NCI-H128 (cell line): ENCODE results near the gene ADGRD1.

Experiments used
- DNase-seq: peaks from one replicate; lab custom pipeline; 2025; ENCODE audit not compliant: unreplicated experiment; lab: John Stamatoyannopoulos, UW

ADGRD1 gene

DNA sequence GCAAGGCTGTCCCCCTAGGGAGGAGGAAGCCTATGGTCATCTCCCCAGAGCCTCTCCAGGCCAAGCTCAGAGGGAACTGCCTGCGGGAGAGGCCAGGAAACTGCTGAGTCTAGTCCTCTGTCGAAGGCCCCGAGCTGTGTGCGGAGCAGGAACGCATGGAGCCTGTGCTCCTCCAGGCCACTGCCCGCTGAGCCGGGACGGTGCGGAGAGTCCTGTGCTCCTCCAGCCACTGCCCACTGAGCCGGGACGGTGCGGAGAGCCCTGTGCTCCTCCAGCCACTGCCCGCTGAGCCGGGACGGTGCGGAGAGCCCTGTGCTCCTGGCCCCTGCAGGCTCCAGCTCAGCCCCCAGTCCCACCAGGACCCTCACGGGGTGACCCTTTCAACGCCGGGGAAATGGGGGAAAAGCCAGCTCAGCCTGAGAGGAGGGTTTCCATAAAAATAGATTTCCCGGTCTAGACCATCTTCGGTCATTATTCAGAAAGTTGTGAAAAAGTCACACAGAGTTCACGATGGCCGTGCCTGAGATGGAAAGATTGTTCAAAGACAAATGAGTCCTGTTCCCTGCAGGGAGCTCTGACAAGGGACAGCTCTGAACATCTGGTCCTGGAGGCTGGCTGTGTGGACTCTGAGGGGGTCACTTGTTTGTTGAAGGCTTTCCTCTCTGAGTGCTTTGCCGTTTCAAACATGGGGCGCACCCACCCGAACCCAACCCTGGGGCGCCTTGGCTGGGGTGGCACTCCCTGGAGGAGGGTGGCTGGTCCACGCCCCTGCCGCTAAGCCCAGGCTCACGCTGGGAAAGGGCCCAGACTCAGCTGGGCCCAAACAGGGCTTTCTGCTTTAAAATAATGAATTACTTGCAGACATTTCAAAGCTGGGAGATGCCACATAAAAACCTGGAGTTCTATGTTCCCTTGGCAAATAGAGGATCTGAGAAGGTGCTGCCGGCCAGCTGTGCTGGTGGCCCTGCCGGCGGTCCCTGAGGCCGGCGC, 85.5 kb downstream of the ADGRD1 start:
- no peak for DNase-seq

DNA sequence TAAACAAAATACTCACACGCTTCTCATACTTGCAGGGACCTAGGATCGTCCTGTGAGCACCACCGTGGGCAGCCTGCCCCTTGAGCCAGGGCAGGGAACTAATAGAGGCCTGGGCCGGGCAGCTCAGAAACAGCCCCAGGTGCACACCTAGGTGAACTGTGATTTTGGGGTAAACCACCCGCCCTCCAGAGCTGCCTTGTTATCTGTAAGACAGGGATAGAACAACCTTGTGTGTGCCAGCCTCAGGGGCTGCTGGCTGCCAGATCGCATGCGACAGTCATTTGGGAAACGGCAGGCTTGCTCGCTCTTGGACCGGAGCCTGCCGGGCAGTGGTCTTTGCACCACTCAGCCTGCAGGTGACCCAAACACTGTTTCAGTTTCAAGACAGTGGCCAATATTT, 86.8 kb downstream of the ADGRD1 start:
- no peak for DNase-seq

- no peak for DNase-seq
Measured at GRCh38 chr12:131041216-131041967, 87.7 kb downstream of the ADGRD1 start.

DNA sequence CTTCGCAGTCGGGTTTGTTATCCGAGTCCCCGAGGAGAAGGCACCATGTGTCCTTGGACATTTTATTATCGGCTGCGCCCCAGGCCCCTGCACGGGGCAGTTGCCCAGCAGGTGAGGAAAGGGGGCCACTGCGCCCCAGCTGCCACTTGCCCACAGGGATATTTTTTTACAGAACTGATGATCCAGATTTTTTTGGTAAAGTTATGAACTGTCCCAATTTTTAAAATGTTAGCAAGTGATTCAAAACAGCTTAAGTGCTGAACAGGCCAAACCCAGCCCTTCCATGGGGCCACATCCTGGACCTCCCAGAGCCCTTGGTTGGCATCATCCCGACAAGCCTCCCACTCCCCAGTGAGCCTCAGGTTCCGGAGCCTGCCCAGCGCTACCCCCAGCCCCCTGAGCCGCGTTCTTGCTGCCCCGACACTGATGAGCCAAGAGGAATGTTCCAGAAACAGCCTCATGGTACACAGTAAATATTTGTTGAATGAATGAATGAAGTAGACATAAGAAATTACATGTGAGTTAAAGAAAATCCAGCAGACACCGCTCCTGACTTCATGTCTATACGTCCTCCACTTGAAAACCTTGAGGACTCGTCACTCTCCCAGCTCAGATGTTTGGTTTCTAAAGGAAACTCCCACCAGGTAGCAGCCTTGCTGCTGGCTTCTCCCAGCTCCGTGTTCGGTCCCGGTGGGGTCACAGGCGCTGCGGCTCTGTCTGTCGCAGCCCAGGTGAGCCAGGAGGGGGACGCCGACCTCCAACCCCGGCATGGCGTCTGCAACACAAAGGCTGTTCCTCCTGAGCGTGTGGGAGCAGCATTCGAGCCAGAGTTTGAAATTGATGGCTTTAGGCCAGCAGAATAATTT, 88.5 kb downstream of the ADGRD1 start:
- no peak for DNase-seq

GRCh38 chr12:131042834-131043245, 89.1 kb downstream of the ADGRD1 start:
- no peak for DNase-seq

GRCh38 chr12:131043401-131043871, 89.7 kb downstream of the ADGRD1 start:
- no peak for DNase-seq

- no peak for DNase-seq
Measured at GRCh38 chr12:131044136-131044535, 90.4 kb downstream of the ADGRD1 start.

DNA sequence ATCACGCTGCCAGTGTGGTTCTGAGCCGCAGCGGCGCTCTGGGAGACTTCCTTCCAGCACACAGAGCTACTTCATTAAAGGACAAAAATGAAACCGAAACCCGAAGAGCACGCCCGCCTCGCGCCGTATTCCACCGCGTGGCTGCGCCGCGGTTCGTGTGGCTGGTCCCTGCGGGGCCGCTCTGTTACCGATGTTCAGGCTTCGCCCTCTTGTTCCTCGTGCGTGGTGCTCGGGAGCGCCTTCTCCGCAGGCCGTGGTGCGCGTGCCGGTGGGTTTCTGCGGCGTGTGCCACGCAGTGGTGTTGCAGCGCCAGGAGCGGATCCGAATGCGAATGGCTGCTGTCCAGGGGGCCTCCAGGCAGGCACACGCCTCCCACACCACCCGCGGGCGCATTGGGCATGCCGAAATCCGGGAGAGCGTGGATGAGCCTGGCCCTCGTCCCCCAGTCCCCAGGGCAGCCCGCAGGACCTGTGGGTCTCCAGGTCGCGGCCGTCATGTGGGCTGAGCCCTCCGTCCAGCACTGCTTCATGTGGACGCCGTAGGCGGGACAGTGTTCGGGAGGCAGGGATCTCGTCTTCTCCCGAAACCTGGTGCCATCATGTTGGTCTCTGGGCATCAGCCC, 91.2 kb downstream of the ADGRD1 start:
- peak; percentile 15 for DNase-seq

DNA sequence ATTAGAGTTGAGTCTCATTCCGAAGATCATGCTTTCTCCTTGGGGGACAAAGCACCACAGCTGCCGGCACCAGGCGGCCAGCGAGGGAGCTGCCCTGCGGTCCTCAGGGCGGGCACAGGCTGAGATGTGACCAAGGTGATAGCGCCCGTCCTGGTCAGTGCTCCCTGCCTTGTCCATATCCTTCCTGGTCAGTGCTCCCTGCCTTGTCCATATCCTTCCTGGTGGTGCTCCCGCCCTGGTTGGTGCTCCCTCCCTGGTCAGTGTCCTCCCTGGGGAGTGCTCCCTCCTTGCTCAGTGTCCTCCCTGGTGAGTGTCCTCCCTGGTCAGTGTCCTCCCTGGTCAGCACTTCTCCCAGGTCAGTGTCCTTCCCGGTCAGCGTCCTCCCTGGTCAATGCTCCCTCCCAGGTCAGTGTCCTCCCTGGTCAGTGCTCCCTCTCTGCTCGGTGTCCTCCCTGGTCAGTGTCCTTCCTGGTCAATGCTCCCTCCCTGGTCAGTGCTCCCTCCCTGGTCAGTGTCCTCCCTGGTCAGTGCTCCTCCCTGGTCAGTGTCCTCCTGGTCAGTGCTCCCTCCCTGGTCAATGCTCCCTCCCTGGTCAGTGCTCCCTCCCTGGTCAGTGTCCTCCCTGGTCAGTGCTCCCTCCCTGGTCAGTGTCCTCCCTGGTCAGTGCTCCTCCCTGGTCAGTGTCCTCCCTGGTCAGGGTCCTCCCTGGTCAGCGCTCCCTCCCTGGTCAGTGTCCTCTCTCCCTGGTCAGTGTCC, 92.2 kb downstream of the ADGRD1 start:
- no peak for DNase-seq

GRCh38 chr12:131046813-131047788, 93.4 kb downstream of the ADGRD1 start:
- DNase-seq, result no peak

DNA sequence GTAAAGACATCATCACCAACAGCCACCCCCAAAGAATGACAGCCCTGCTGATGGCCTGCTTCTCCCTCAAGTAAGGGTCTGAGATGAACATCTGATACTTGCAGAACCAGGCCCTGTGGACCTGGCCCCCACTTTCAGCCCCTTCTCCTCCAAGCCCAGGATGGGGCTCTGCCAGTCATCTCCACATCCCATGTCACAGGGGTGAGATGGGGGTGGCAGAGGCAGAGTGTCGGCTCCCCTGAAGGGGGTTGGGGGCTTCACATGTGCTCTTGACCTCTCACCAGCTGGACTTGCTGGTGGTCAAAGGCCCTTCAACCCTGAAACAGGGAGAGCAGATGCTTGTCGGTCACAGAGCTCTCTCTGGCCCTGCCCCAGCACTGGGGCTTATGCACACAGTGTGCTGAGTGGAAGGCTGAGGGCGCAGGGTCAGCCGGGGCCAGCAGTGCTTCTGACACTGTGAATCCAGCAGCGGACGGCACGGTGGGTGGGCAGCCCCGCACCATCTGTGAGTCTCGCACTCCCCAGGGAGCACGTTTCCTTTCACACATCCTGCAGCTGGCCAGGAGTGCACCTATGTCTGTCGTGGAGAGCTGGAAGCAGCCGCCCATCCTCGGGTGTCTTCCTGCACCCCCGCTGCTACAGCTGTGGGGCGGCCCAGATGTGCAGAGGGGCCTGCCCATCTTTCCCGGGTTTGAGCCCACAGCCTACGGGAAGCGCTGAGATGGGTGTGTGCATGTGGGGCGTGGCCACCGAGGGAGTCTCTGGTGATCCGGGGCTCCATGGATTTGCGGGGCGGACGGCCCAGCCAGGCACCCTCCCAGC, 94.3 kb downstream of the ADGRD1 start:
- no peak for DNase-seq

- DNase-seq, result no peak
Measured at GRCh38 chr12:131048611-131048990, 94.9 kb downstream of the ADGRD1 start.

DNA sequence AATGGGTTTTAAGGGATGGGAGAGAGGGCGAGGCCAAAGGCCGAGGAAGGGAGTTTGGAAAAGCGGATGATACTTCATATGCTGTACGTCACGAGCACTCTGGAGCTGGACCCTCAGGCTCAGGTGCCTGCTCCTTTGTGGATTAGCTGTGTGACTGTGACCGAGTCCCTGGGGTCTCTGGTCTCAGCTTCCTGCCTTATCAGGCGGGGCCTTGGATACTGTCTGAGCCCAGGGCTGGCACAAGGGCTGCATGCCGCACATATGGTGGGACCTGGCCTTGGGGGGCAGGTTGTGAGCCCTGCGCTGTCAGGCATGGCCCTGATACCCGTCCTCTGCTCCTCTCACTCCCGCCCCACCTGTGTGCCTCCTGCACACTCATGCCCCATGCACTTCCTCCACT, 95.3 kb downstream of the ADGRD1 start:
- no peak for DNase-seq

DNA sequence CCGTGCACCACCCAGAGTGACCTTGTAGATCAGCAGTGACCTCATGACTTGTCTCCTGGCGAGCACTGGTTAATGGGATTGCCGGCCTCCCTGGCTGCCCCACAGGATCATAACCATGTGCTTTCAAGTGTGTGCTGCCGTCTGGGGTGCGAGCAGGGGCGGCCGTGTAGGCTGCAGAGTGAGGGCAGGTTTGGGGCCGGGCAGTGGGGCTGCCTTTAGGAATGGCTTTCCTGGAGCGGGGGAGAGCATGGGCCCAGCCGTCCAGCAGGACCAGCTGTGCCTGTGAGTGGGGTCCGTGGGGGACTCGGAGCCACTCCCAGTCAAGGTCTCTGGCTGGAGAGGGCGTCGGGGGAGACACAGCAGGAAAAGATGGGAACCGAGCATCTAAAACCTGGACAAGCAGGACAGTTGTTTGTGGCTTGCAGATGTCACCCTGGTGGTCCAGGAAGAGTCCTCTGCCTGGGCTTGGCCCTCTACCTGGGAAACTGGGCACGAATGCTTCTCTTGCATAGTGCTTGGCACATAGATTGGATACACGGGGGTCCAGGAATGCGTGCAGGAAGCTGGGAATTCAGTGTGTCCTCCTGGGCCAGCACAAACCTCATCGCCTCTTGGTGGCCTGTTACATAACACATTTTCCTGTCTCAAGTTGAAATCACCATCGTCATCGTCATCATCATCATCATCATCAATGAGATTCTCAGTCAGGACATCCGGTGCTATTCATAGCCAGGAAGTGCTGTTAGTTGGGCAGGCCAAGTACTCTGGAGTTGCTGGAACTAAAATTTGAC, 96.0 kb downstream of the ADGRD1 start:
- DNase-seq, result no peak

DNA sequence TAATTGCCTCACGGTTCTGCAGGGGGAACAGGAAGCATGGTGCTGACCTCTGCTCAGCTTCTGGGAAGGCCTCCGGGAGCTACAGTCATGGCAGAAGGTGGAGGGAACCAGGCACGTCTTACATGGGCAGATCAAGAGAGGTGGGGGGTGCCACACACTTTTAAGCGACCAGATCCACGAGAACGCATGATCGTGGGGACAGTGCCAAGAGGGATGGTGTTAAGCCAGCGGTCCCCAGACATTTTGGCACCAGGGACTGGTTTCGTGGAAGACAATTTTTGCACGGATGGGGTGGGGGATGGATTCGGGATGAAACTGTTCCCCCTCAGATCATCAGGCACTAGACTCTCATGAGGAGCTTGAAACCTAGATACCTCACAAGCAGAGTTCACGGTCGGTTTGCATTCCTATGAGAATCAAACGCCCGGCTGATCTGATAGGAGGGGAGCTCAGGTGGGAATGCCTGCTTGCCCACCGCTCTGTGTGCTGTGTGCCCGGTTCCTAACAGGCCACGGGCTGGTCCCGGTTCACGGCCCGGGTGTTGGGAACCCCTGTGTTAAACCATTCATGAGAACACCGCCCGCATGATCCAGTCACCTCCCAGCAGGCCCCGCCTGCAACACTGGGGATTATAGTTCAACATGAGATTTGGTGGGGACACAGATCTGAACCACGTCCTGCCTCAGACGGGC, 96.9 kb downstream of the ADGRD1 start:
- DNase-seq, result no peak

- no peak for DNase-seq
Measured at GRCh38 chr12:131051155-131051473, 97.4 kb downstream of the ADGRD1 start.
